ENCODE data around the gene CCDC170. TPM values are rescaled to one million over a fixed set of nuclear protein-coding genes. Genes with fewer than 3 reads are reported as not detected.

Gene CCDC170
- total RNA-seq, 1 experiment from 2014 or later = not detected

GRCh38 chr6:151639750-151640149 lies 145.9 kb downstream of the CCDC170 start:
- DNase-seq (ENCODE audit: extremely low read depth, low read depth) = no peak

GRCh38 chr6:151641028-151641427 lies 147.2 kb downstream of the CCDC170 start:
- DNase-seq (ENCODE audit: extremely low read depth, low read depth) = no peak

GRCh38 chr6:151647976-151648639 lies 154.3 kb downstream of the CCDC170 start:
- peak; percentile 38 for DNase-seq (ENCODE audit: extremely low read depth, low read depth)

- DNase-seq (ENCODE audit: extremely low read depth, low read depth) = no peak
Observed at GRCh38 chr6:151649835-151650234, 156.0 kb downstream of the CCDC170 start.

- no peak for DNase-seq (ENCODE audit: extremely low read depth, low read depth)
Observed at GRCh38 chr6:151651639-151652038, 157.8 kb downstream of the CCDC170 start.

GRCh38 chr6:151652325-151652724 lies 158.5 kb downstream of the CCDC170 start:
- no peak for DNase-seq (ENCODE audit: extremely low read depth, low read depth)

GRCh38 chr6:151655099-151655498 lies 161.3 kb downstream of the CCDC170 start:
- DNase-seq (ENCODE audit: extremely low read depth, low read depth) = no peak

- DNase-seq (ENCODE audit: extremely low read depth, low read depth) = no peak
Observed at GRCh38 chr6:151656392-151656791, 162.6 kb downstream of the CCDC170 start.

- no peak for DNase-seq (ENCODE audit: extremely low read depth, low read depth)
Observed at GRCh38 chr6:151658091-151658490, 164.3 kb downstream of the CCDC170 start.

GRCh38 chr6:151659212-151659611 lies 165.4 kb downstream of the CCDC170 start:
- DNase-seq (ENCODE audit: extremely low read depth, low read depth) = no peak

- DNase-seq (ENCODE audit: extremely low read depth, low read depth) = no peak
Observed at GRCh38 chr6:151661509-151661908, 167.7 kb downstream of the CCDC170 start.

GRCh38 chr6:151661928-151662327 lies 168.1 kb downstream of the CCDC170 start:
- no peak for DNase-seq (ENCODE audit: extremely low read depth, low read depth)

GRCh38 chr6:151663559-151663958 lies 169.7 kb downstream of the CCDC170 start:
- DNase-seq (ENCODE audit: extremely low read depth, low read depth) = no peak

- no peak for DNase-seq (ENCODE audit: extremely low read depth, low read depth)
Observed at GRCh38 chr6:151664390-151664789, 170.6 kb downstream of the CCDC170 start.

- no peak for DNase-seq (ENCODE audit: extremely low read depth, low read depth)
Observed at GRCh38 chr6:151665329-151665728, 171.5 kb downstream of the CCDC170 start.

- DNase-seq (ENCODE audit: extremely low read depth, low read depth) = no peak
Observed at GRCh38 chr6:151666526-151666925, 172.7 kb downstream of the CCDC170 start.

GRCh38 chr6:151669208-151669560 lies 175.4 kb downstream of the CCDC170 start:
- no peak for DNase-seq (ENCODE audit: extremely low read depth, low read depth)

GRCh38 chr6:151670116-151670515 lies 176.3 kb downstream of the CCDC170 start:
- DNase-seq (ENCODE audit: extremely low read depth, low read depth) = no peak

Small RNA genes lying within 50 kb of the gene (small RNA-seq; reads per million reads assigned to genes)
- gene RNU6-813P = 0 reads per million in 2 experiments

Other genes with a start within 250 kb of the CCDC170 start
- gene ZBTB2, start 102.5 kb upstream of the CCDC170 start, total RNA-seq (2014; rRNA removed; shearing (Covaris generic)) = 10.8 and 11.1 TPM in 2 replicates
- gene RMND1, start 41.9 kb upstream of the CCDC170 start, total RNA-seq (2014; rRNA removed; shearing (Covaris generic)) = 19.7 and 27.4 TPM in 2 replicates